BJ (cell line): ENCODE data around the gene MAP1A. TPM values are rescaled to one million over a fixed set of nuclear protein-coding genes. Genes with fewer than 3 reads are reported as not detected.
A peak's percentile ranks its signal among the peaks of the same experiment; 100 is the strongest.
"Not testable (repeated sequence)": the region's sequence is repeated elsewhere in the genome, so short reads cannot be mapped to it uniquely, and the experiment has no call there.

ENCODE experiments used
- CTCF ChIA-PET: fragments of 350-600 bp; formaldehyde crosslinking; extraction: SDS; loops from one replicate; lab custom pipeline; 2021; ENCODE audit warnings: antibody characterized with exemption, inconsistent platforms; lab: Yijun Ruan, JAX
- POLR2A ChIA-PET: fragments of 300-600 bp; sonication (Branson Sonifier 250); formaldehyde crosslinking; extraction: SDS; loops from one replicate; lab custom pipeline; 2021; ENCODE audit warnings: antibody characterized with exemption; lab: Charles Lee
- DNase-seq: peaks from one replicate; pipeline ENCODE4 v3.0.0-alpha.2; 2011; ENCODE audit warnings: low read depth
- H3K27me3 ChIP-seq: 2 replicates; pipeline ENCODE4 v1.6.0; 2011; ENCODE audit warnings: low read length; ENCODE audit not compliant: control insufficient read depth, insufficient read depth
- H3K36me3 ChIP-seq: 2 replicates; pipeline ENCODE4 v1.5.1; 2011; ENCODE audit warnings: low read length; ENCODE audit not compliant: control insufficient read depth, insufficient read depth
- H3K4me3 ChIP-seq: 2 replicates; pipeline ENCODE4 v1.5.1; 2011; ENCODE audit warnings: low read depth, mild to moderate bottlenecking, control low read depth, low read length
- polyA plus RNA-seq: library from polyadenylated mRNA; depleted of rRNA; stranded (reverse); fragments of >200 nt; gene quantifications from 2 replicates; pipeline ENCODE4 v1.2.3, GENCODE V29; 2011; rRNA removed
- TF ChIP-seq, protein P1 (sequence below): IDR thresholded peaks from 2 replicates; pipeline ENCODE4 v1.5.1; 2011; ENCODE audit warnings: low read depth, mild to moderate bottlenecking, control low read depth, inconsistent platforms, low read length, moderate library complexity; ENCODE audit not compliant: insufficient read depth

MAP1A gene
- polyA plus RNA-seq, 1 experiment, result 54.0 TPM

GRCh38 chr15:43550527-43551363, 33.3 kb downstream of the MAP1A start:
- H3K36me3 ChIP-seq, result no peaks in the 10 kb centered on the region; the same call in 1 of the 2 replicates
- ChIA-PET CTCF (no interaction called here), POLR2A (no interaction called here)
- H3K4me3 ChIP-seq, result no peak overlapping the region
- H3K27me3 ChIP-seq, result no peaks in the 10 kb centered on the region
- DNase-seq, result peak; percentile 74
- TF ChIP-seq, protein P1, sequence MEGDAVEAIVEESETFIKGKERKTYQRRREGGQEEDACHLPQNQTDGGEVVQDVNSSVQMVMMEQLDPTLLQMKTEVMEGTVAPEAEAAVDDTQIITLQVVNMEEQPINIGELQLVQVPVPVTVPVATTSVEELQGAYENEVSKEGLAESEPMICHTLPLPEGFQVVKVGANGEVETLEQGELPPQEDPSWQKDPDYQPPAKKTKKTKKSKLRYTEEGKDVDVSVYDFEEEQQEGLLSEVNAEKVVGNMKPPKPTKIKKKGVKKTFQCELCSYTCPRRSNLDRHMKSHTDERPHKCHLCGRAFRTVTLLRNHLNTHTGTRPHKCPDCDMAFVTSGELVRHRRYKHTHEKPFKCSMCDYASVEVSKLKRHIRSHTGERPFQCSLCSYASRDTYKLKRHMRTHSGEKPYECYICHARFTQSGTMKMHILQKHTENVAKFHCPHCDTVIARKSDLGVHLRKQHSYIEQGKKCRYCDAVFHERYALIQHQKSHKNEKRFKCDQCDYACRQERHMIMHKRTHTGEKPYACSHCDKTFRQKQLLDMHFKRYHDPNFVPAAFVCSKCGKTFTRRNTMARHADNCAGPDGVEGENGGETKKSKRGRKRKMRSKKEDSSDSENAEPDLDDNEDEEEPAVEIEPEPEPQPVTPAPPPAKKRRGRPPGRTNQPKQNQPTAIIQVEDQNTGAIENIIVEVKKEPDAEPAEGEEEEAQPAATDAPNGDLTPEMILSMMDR, result no peak

GRCh38 chr15:43552256-43552655, 34.8 kb downstream of the MAP1A start:
- no peak for DNase-seq
- H3K36me3 ChIP-seq, result no peaks in the 10 kb centered on the region; the same call in 1 of the 2 replicates
- no peaks in the 10 kb centered on the region for H3K27me3 ChIP-seq
- CTCF ChIA-PET, result no interaction called here
- H3K4me3 ChIP-seq, result no peak overlapping the region
- TF ChIP-seq, protein P1, result no peak
- POLR2A ChIA-PET, result no interaction called here

DNA sequence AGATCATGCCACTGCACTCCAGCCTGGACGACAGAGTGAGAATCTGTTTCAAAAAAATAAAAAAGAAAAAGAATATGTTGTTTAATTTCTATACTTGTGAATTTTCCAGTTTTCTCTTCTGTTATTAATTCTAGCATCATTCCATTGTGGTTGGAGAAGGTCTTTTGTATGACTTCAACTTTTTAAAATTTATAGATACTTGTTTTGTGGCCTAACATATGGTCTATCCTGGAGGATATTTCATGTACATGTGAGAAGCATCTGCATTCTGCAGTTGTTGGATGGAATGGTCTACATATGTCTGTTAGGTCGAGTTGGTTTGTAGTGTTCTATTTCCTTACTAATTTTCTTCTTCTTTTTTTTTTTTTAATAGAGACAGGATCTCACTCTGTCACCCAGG, 35.6 kb downstream of the MAP1A start:
- ChIA-PET POLR2A (interaction anchor here (0.5 kb wide), 1 partner anchor 1288 kb away, joined by 9 read pairs; no protein-coding TSS in a partner anchor), CTCF (no interaction called here)
- no peaks in the 10 kb centered on the region; the same call in 1 of the 2 replicates for H3K36me3 ChIP-seq
- TF ChIP-seq, protein P1, result no peak
- H3K4me3 ChIP-seq, result no peak overlapping the region
- H3K27me3 ChIP-seq, result no peaks in the 10 kb centered on the region
- no peak for DNase-seq

- POLR2A ChIA-PET, H3K36me3 ChIP-seq, H3K27me3 ChIP-seq, CTCF ChIA-PET, DNase-seq, H3K4me3 ChIP-seq: not testable (repeated sequence)
These were observed 45.3 kb downstream of the MAP1A start for GRCh38 chr15:43562753-43563152.

GRCh38 chr15:43563793-43564192, 46.4 kb downstream of the MAP1A start:
- DNase-seq, H3K4me3 ChIP-seq, H3K27me3 ChIP-seq, POLR2A ChIA-PET, CTCF ChIA-PET, H3K36me3 ChIP-seq: not testable (repeated sequence)

- H3K27me3 ChIP-seq, POLR2A ChIA-PET, H3K36me3 ChIP-seq, H3K4me3 ChIP-seq, DNase-seq, CTCF ChIA-PET: not testable (repeated sequence)
These were observed 49.2 kb downstream of the MAP1A start for GRCh38 chr15:43566615-43567014.

DNA sequence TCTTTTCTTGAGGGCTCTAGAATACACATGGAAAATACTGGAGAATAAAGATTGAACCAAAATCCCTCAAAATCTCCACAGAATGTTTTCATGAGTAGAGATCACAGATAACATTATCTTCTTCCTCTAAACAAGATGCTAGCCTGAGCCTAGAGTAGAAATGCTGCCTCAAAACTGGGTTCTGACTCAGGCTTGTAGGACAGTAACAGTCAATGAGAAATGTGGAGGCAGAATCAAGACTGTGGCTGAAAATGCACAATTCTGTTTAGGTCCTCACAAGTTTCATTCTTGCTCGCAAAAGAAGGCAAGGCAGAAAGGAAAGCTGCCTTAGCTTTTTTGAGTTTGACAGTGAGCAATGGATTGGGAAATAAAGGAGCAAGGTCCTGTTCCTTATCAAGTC, 57.2 kb downstream of the MAP1A start:
- CTCF ChIA-PET, result not testable (repeated sequence)

More for the DNA sequence above, 57.2 kb downstream of the MAP1A start:
- POLR2A ChIA-PET, H3K4me3 ChIP-seq, DNase-seq, H3K36me3 ChIP-seq, H3K27me3 ChIP-seq: not testable (repeated sequence)

Other genes with a start within 250 kb of the MAP1A start
- not detected in 2 replicates for gene TGM7, start 215.4 kb upstream of the MAP1A start, polyA plus RNA-seq
- 8.7 and 10.7 TPM in 2 replicates for gene LCMT2, start 187.0 kb upstream of the MAP1A start, polyA plus RNA-seq
- gene ZSCAN29, start 146.6 kb upstream of the MAP1A start, polyA plus RNA-seq, result 6.4 TPM in 2 replicates
- gene TUBGCP4, start 146.5 kb upstream of the MAP1A start, polyA plus RNA-seq, result 10.2 and 10.3 TPM in 2 replicates
- 48.3 and 59.9 TPM in 2 replicates for gene TP53BP1, start 24.5 kb upstream of the MAP1A start, polyA plus RNA-seq
- 24.1 and 29.2 TPM in 2 replicates for gene PPIP5K1, start 72.6 kb downstream of the MAP1A start, polyA plus RNA-seq
- gene CKMT1B, start 76.4 kb downstream of the MAP1A start, polyA plus RNA-seq, result 0.12 and 0.25 TPM in 2 replicates
- gene STRC, start 101.2 kb downstream of the MAP1A start, polyA plus RNA-seq, result not detected in 2 replicates
- 1.1 and 1.9 TPM in 2 replicates for gene CATSPER2, start 131.2 kb downstream of the MAP1A start, polyA plus RNA-seq
- gene CKMT1A, start 176.3 kb downstream of the MAP1A start, polyA plus RNA-seq, result 0.17 TPM in 1 of 2 replicates, not detected in the other
- gene PDIA3, start 228.8 kb downstream of the MAP1A start, polyA plus RNA-seq, result 199 and 425 TPM in 2 replicates